Gastrocnemius medialis (tissue), 4 donors: Measurements from ENCODE around the gene EMILIN2. TPM values are rescaled to one million over a fixed set of nuclear protein-coding genes. Genes with fewer than 3 reads are reported as not detected.

Source experiments
- ATAC-seq, 2 donors: fragments of 150-250 bp; one replicate each; pipeline ENCODE4 v1.9.1; 2016
- DNase-seq, 2 donors: peaks; one replicate each; pipeline ENCODE4 v3.0.0-alpha.2; 2019
- H3K27ac ChIP-seq, 4 donors: fragments of 200-600 bp; sonication (generic); 1 replicate in 1 of 4; 2 replicates in 3 of 4; pipeline ENCODE4 v1.5.1; 2016 to 2018; ENCODE audit warnings: mild to moderate bottlenecking in 2 of 4, moderate library complexity in 1 of 4
- H3K27me3 ChIP-seq, 3 donors: fragments of 200-600 bp; sonication (generic) in 2 of 3; 1 replicate in 1 of 3; 2 replicates in 2 of 3; pipeline versions ENCODE4 v1.5.1 to v1.6.0; 2016 to 2019; ENCODE audit warnings: mild to moderate bottlenecking in 1 of 3, moderate library complexity in 1 of 3
- H3K36me3 ChIP-seq, 2 donors: fragments of 200-600 bp; sonication (generic) in 1 of 2; one replicate each; pipeline ENCODE4 v1.5.1; 2017 to 2018
- H3K4me1 ChIP-seq, 2 donors: fragments of 200-600 bp; sonication (generic) in 1 of 2; one replicate each; pipeline ENCODE4 v1.5.1; 2016 to 2017; ENCODE audit warnings: mild to moderate bottlenecking in 2 of 2
- H3K4me3 ChIP-seq, 4 donors: fragments of 200-600 bp; sonication (generic) in 3 of 4; 1 replicate in 1 of 4; 2 replicates in 3 of 4; pipeline ENCODE4 v1.5.1; 2016 to 2019; ENCODE audit warnings: mild to moderate bottlenecking in 2 of 4
- H3K9me3 ChIP-seq, 3 donors: fragments of 200-600 bp; sonication (generic) in 2 of 3; 1 replicate in 1 of 3; 2 replicates in 2 of 3; pipeline ENCODE4 v1.5.1; 2016 to 2019
- CTCF ChIP-seq, 5 experiments: fragments of 450-650 bp in 3 of 5; fragments of 200-600 bp in 2 of 5; sonication (generic) in 2 of 5; IDR thresholded peaks in 4 of 5; conservative IDR thresholded peaks in 1 of 5; 1 replicate in 4 of 5; 2 replicates in 1 of 5; pipeline ENCODE4 v1.5.1; 2016 to 2019; ENCODE audit warnings: antibody characterized with exemption in 5 of 5, mild to moderate bottlenecking in 3 of 5, moderate library complexity in 3 of 5
- POLR2A ChIP-seq, 2 donors: fragments of 450-650 bp; IDR thresholded peaks; one replicate each; pipeline ENCODE4 v1.6.1; 2017; ENCODE audit warnings: antibody characterized with exemption in 2 of 2, mild to moderate bottlenecking in 2 of 2, moderate library complexity in 2 of 2
- in situ Hi-C, 4 donors: fragments of 200-750 bp; cut with MboI; loops; one replicate each; pipeline versions ENCODE4 v1.15.0 to v1.8.0; 2017; ENCODE audit warnings: low sequenced_read_pairs in 4 of 4
- intact Hi-C: fragments of 100-400 bp; cut with DNase I; formaldehyde crosslinking; loops from one replicate; pipeline ENCODE4 v1.15.1; 2023; ENCODE audit warnings: low total_unique reads
- total RNA-seq, 4 donors: library from RNA; depleted of rRNA; stranded (reverse); fragments of >200 nt; gene quantifications; one replicate each; pipeline versions ENCODE4 v1.1.0 to v1.2.3, GENCODE V29; 2016

The EMILIN2 gene
- total RNA-seq, 4 donors from 2014 or later, result 1.9 to 10.5 (median 5.6) TPM

GRCh38 chr18:2843146-2843545 is 3.7 kb upstream of the EMILIN2 start:
- Histone ChIP-seq H3K9me3 (no peaks in the 10 kb centered on the region), H3K27ac (no peak overlapping the region), H3K4me1 (peaks cover 0 to 4% of the 10 kb centered on the region in 2 donors), H3K27me3 (peaks cover 21 to 38% (median 33%) of the 10 kb centered on the region in 3 donors), H3K36me3 (no peaks in the 10 kb centered on the region), H3K4me3 (no peak overlapping the region)
- no peak for ATAC-seq
- TF ChIP-seq CTCF (IDR thresholded peaks at IDR 0.05 in 4 of 5, conservative IDR thresholded peaks at IDR 0.05 in 1 of 5) (no peak), POLR2A (IDR thresholded peaks at IDR 0.05) (no peak)
- DNase-seq, result peak; percentile 23 to 24
- intact Hi-C loops (no loop called here), in situ Hi-C loops (no loop called here)

GRCh38 chr18:2845172-2845571 is 1.6 kb upstream of the EMILIN2 start:
- DNase-seq (no peak), ATAC-seq (no peak)
- no peak overlapping the region for H3K27ac ChIP-seq
- in situ Hi-C loops (no loop called here), intact Hi-C loops (no loop called here)
- no peaks in the 10 kb centered on the region for H3K9me3 ChIP-seq
- TF ChIP-seq CTCF (IDR thresholded peaks at IDR 0.05 in 4 of 5, conservative IDR thresholded peaks at IDR 0.05 in 1 of 5), result no peak
- no peak for TF ChIP-seq POLR2A (IDR thresholded peaks at IDR 0.05)
- peaks cover 32 to 51% (median 45%) of the 10 kb centered on the region in 3 donors for H3K27me3 ChIP-seq
- H3K4me3 ChIP-seq, result no peak overlapping the region
- no peaks in the 10 kb centered on the region for H3K36me3 ChIP-seq
- peaks cover 0 to 4% of the 10 kb centered on the region in 2 donors for H3K4me1 ChIP-seq

- H3K4me3 ChIP-seq, result peak overlapping the region; percentile 36 to 53 (median 46)
- in situ Hi-C loops (no loop called here), intact Hi-C loops (no loop called here)
- ATAC-seq (peak; percentile 29 to 33), DNase-seq (no peak)
- no peaks in the 10 kb centered on the region for H3K36me3 ChIP-seq
- TF ChIP-seq CTCF (IDR thresholded peaks at IDR 0.05 in 4 of 5, conservative IDR thresholded peaks at IDR 0.05 in 1 of 5) (no peak), POLR2A (IDR thresholded peaks at IDR 0.05) (no peak)
- H3K27me3 ChIP-seq, result peaks cover 29 to 56% (median 45%) of the 10 kb centered on the region in 3 donors
- peaks cover 0 to 4% of the 10 kb centered on the region in 2 donors for H3K4me1 ChIP-seq
- peak overlapping the region in 3 of 4 donors; percentile 23 to 44 (median 34) for H3K27ac ChIP-seq
- no peaks in the 10 kb centered on the region for H3K9me3 ChIP-seq
These were observed 776 bp downstream of the EMILIN2 start for GRCh38 chr18:2847317-2848246.

GRCh38 chr18:2848247-2849246 is 1.7 kb downstream of the EMILIN2 start:
- intact Hi-C loops, result no loop called here
- peak overlapping the region in 1 of 4 donors; percentile 44 for H3K27ac ChIP-seq

More at GRCh38 chr18:2848247-2849246, 1.7 kb downstream of the EMILIN2 start:
- peaks cover 29 to 56% (median 45%) of the 10 kb centered on the region in 3 donors for H3K27me3 ChIP-seq
- peaks cover 0 to 4% of the 10 kb centered on the region in 2 donors for H3K4me1 ChIP-seq
- ATAC-seq (no peak), DNase-seq (no peak)
- in situ Hi-C loops, result no loop called here
- H3K36me3 ChIP-seq, result no peaks in the 10 kb centered on the region
- H3K4me3 ChIP-seq, result peak overlapping the region in 3 of 4 donors; percentile 36 to 53 (median 49)
- TF ChIP-seq POLR2A (IDR thresholded peaks at IDR 0.05) (no peak), CTCF (IDR thresholded peaks at IDR 0.05 in 4 of 5, conservative IDR thresholded peaks at IDR 0.05 in 1 of 5) (no peak)
- H3K9me3 ChIP-seq, result no peaks in the 10 kb centered on the region
